NT2/D1 (cell line): Measurements from ENCODE around the gene IL17REL.

Experiments
- YY1 ChIP-seq: IDR thresholded peaks from 2 replicates; pipeline ENCODE4 v1.6.1; 2011; ENCODE audit not compliant: insufficient read length, insufficient read depth
- ZNF274 ChIP-seq: IDR thresholded peaks from 2 replicates; pipeline ENCODE4 v1.6.1; 2011; ENCODE audit warnings: mild to moderate bottlenecking, low read depth, low read length

DNA sequence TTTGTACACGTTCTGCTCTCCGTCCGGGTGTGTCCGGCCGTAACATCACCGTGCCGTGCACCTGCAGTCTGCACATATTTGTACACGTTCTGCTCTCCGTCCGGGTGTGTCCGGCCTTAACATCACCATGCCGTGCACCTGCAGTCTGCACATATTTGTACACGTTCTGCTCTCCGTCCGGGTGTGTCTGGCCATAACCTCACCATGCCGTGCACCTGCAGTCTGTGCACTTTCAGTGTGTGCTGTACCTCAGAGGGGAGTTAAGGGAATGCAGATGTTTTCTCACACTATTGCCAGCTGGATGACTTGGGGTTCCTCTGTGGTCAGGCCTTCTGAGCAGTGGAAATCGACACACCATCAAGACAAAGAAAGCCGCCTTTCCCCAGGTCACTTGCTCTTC lies 41.3 kb upstream of the IL17REL start:
- TF ChIP-seq YY1 (no peak), ZNF274 (no peak)
